Measurements from ENCODE around the gene LRRC14B.
"Not testable (repeated sequence)": the region's sequence is repeated elsewhere in the genome, so short reads cannot be mapped to it uniquely, and the experiment has no call there.

Gene LRRC14B

DNA sequence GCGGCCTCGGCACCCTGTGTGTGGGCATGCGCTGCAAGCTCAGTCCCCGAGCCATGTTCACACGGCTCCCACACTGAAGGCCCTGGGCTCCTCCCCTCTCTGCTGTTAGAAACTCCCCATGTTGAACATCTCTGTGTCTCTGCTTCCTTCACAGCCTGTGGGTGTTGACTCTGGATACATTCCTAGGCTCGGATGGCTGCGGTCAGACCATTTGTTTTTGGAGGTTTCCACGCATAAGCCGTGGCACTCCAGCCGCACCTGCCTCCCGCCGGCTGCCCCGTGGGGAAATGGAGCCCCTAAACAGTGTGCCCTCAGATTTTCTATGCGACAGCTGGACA lies 31.2 kb upstream of the LRRC14B start:
- DNase-seq (ENCODE audit: low read depth): no peak

DNA sequence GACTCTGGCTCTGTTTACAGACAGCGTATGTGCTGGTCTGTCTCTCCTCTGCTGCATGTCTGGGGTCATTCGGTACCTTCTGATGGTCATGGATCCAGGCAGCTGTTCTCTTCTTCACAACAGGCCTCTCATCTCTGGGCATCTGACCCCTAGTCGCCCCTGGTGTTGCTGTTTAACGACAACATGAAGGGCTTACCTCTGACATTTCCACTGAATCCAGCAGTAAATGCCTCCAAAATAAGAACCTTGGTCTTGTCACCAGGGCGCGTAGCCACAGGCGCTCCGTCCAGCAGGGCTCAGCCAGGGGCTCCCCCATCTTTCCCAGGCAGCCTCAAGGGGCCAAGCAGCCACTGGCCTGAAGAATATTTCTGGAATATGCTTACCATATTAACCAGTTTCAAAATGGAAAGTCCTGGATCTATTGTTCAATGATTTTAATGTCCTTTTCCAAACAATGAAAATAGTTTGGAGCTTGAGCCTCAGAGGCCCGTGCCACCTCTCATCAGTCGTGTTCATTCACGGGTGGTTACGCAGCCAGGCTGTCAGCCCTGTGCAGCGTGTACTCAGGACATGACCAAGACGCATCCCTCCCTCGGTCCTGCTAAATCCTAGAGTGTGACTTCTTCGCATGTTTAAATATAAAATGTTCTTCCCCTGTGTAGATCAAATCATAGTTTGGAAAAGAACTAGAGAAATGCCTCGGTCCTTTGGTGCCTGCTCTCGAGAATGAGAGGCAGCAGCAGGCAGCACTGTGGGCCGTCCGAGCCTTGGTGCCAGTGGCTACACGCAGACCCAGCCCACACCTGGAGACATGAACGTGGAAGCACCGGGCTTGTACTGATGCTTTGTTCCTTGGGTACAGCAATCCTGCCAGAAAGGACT lies 30.1 kb upstream of the LRRC14B start:
- no peak for DNase-seq (ENCODE audit: low read depth)

DNA sequence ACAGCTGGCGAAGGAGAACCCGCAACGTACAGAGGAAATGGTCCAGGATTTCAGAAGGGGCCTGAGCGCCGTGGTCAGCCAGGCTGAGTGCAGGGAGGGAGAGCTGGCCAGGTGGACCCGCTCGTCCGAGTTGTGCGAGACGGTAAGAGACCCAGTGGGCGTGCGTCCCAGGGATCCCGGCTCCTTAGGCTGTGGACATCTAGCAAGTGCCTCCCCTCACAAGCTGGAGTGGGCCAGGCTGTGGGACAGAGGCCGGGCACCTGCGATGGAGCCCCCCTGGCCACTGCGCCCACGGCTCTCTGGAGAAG lies 29.5 kb upstream of the LRRC14B start:
- DNase-seq (ENCODE audit: low read depth): no peak

DNA sequence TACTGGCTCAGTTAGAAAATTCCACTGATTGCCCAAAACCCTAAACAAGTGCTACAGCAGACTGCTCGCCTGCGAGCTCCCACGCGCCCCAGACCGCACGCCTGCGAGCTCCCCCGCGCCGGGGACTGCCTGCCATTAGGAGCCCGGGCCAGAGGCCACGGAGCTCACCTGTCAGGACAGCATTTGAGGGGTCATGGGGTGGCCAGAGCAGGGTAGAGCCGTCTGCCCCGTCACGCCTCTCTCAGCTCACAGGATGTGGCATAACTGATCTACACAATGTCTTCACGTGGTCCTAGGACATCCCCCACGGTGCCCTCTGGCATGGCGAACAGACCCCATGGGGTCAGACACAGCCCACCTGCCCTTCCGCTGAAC lies 29.1 kb upstream of the LRRC14B start:
- no peak for DNase-seq (ENCODE audit: low read depth)

DNA sequence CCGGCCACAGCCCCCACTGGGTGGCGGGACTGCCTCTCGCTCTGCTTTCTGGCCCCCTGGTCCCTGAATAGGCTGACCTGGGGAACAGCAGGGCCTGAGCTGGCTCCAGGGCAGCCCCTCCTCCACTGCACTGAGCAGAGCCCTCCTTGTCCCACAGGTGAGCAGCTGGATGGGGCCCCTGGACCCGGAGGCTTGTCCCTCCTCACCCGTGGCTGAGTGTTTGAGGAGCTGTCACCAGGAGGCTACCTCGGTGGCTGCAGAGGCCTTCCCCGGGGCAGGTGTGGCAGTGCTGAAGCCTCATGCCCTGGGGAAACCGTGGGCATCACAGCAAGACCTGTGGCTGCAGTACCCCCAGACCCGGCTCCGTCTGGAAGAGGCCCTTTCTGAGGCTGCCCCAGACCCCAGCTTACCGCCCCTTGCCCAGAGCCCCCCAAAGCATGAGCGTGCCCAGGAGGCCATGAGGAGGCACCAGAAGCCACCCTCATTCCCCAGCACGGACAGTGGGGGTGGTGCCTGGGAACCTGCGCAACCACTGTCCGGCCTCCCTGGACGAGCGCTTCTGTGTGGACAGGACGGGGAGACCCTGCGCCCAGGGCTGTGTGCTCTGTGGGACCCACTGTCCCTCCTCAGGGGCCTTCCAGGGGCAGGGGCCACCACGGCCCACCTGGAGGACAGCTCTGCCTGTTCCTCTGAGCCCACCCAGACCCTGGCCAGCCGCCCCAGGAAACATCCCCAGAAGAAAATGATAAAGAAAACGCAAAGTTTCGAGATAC lies 28.5 kb upstream of the LRRC14B start:
- DNase-seq (ENCODE audit: low read depth): no peak

DNA sequence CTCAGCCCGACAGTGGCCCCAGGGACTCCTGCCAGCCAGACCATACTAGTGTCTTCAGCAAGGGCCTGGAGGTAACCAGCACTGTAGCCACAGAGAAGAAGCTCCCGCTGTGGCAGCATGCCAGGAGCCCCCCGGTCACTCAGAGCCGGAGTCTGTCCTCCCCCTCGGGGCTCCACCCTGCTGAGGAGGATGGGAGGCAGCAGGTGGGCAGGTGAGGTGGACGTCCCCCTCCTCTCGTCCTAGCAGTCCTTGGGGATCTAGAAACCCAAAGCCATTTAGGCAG lies 28.0 kb upstream of the LRRC14B start:
- DNase-seq (ENCODE audit: low read depth): no peak

DNA sequence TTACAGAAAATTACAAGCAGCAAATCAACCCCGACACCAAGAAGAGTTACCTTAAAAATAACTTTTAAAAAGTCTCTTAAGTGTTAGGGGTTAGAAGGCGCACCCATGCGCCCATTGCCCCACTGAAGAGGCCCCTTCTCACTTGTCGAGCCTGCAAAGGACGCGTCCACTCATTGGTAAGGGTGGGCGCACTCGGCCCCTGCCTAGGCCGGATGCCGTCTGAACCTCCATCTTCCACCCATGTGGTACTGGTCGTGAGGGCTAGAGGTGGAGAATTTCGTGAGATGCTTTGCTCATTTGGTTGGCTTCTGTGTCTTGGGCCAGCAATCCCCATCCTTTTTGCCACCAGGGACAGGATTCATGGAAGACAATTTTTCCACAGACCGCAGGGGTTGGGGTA lies 27.5 kb upstream of the LRRC14B start:
- DNase-seq (ENCODE audit: low read depth): no peak

DNA sequence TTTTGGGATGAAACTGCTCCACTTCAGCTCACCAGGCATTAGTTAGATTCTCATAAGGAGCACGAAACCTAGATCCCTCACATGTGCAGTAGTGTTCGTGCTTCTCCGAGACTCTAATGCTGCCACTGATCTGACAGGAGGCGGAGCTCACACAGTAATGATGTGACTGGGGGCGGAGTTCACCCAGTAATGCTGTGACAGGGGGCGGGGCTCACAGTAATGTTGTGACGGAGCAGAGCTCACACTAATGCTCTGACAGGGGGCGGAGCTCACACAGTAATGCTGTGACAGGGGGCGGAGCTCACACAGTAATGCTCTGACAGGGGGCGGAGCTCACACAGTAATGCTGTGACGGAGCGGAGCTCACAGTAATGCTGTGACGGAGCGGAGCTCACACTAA lies 27.1 kb upstream of the LRRC14B start:
- no peak for DNase-seq (ENCODE audit: low read depth)

DNA sequence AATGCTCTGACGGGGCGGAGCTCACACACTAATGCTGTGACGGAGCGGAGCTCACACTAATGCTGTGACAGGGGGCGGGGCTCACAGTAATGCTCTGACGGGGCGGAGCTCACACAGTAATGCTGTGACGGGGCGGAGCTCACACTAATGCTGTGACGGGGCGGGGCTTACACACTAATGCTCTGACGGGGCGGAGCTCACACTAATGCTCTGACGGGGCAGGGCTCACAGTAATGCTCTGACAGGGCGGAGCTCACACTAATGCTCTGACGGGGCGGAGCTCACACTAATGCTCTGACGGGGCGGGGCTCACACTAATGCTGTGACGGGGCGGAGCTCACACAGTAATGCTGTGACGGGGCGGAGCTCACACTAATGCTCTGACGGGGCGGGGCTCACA lies 26.5 kb upstream of the LRRC14B start:
- DNase-seq (ENCODE audit: low read depth): not testable (repeated sequence)

DNA sequence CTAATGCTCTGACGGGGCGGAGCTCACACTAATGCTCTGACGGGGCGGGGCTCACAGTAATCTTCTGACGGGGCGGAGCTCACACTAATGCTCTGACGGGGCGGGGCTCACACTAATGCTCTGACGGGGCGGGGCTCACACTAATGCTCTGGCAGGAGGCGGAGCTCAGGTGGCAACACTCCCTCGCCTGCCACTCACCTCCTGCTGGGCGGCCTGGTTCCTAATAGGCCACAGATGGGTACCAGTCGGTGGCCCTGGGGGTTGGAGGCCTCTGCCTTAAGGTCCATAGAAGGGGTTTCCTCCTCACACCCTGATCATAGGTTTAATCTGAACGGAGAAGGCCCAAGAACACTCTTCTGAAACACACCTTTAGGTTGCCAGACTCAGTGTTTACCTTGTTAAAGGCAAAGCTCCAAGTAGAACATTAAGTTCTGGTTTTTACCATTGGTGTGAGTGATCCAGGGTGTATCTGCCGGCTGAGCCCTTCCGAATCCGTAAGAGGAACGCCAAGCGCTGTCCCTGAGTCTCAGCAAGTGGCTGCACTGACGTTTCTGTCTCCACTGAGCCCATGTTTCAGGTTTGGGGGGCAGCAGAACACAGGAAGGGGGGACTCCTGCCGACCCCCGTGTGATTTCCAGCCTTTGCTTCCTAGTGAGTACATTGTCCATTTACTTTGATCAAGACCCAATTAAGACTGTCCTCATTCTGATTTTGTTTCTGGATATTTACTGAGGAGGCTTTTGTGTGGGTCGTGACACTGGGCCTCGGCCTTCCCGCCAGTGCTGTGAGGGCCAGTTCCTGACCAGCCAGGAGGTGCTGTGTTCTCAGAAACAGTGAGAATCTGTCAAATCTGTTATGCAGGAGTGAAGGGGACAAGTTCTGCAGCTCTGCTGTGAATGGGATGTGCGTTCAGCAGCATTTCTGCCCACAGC lies 24.6 kb upstream of the LRRC14B start:
- no peak for DNase-seq (ENCODE audit: low read depth)

DNA sequence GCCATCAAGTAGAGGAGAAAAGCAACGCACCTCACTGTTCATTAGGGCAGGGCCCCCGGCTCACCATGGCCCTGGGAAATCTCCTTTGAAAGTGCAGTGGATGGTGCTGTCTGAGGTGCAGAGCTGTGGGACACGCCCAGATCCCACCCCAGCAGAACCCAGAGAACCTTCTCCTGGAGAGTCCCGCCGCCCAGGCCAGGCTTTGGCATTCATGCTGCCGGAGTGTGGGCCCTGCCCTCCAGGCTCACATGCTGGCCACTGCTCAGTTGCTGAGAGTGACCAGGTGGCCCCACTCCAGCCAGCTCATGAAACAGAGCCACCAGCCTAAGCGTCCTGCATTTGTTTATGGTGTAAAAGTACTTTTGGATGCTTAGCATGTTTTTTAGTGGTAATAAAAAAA lies 23.8 kb upstream of the LRRC14B start:
- DNase-seq (ENCODE audit: low read depth): no peak

DNA sequence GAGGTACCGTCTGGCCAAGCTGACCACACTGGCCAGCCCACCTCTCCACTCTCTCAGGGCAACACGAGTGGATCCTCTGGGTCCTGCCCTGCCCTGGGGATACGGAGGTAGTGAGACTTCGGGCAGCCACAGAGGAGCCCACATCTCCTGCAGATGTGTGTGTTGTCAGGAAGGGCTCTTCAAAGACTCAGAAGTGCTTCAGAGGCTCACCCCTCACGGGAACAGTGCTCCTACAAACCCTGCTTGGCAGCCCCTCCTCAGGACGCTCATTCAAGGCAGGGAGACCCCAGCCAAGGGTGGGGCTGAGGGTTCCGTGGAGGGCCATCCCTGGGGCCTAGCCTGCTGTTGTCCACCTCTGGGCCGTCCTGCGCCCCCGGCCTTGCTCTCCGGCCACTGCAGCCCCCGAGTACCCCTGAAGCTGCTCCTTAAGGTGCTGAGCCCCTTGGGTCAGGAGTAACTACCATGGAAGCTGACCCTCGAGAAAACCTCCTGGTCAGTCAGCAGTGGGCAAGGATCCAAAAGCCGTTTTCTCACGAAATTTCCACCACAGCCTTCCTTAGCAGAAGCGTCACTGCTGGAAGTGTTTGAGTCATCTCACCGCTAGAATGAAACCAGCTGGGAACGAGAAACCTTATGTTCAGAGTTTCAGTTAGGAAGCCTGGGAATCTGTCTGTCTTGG lies 23.2 kb upstream of the LRRC14B start:
- DNase-seq (ENCODE audit: low read depth): no peak

DNA sequence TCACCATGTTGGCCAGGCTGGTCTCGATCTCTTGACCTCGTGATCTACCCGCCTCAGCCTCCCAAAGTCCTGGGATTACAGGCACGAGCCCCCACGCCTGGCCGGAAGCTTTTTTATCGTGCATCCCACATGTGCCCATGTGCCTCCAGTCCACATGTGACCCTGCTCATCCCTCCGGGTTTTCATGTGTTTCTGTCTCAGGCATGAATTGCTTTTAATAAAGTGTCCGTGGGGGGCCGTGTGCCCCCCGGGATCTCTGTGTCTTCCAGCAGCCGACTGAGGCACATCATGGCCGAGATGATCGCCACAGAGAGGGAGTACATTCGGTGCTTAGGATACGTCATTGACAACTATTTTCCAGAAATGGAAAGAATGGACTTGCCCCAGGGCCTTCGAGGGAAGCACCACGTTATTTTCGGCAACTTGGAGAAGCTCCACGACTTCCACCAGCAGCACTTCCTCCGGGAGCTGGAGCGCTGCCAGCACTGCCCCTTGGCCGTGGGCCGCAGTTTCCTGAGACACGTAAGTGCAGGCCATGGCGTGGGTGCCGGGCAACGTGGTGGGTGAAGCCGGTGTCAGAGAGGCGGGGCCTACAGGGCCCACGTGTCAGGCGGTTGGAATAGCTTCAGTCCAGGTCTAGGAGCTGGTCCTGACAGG lies 22.1 kb upstream of the LRRC14B start:
- peak; percentile 74 for DNase-seq (ENCODE audit: low read depth)

DNA sequence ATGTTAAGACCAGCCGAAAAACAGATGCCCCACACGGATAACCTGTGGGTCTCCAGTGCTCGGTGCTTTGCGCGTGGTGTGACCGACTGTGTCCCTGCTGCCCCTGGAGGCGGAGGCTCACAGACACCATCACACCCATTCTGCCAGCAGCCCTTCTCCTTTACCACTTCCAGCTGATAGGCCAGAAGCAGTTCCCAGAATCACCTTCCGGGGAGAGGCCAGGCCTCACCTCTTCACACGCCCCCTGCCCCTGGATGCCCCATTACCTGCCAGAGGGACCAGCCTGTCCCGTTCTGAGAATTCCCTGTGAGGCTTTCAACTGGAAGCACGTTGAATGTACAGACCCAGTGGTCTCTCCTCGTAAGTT lies 21.6 kb upstream of the LRRC14B start:
- DNase-seq (ENCODE audit: low read depth): no peak

DNA sequence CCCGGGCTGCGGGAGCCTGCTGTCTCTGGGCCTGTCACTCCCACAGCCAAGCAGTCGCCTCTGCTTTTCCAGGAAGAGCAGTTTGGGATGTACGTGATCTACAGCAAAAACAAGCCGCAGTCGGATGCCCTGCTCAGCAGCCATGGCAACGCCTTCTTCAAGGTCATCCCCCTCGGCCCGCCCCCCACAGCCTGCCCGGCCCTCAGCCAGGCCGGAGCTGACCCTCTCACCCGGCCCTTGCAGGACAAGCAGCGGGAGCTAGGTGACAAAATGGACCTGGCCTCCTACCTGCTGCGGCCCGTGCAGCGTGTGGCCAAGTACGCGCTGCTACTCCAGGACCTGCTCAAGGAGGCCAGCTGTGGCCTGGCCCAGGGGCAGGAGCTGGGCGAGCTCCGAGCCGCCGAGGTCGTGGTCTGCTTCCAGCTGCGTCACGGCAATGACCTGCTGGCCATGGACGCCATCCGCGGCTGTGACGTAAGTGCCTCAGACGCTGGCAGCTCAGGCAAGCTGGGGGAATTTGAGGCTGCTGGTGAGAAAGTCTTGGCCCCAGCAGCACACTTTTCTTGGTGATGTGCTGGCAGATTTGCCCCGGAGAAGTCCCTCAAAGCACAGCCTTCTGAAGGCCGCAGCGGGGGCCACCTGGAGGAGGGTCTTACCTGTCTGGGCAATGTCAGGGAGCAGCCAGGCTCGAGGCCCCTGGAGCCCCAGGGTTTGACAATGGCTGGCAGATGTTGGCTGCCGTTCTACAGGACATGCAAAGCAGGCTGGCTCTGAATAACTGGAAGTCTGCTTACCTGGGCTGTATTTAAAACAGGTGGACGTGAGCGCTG lies 20.1 kb upstream of the LRRC14B start:
- no peak for DNase-seq (ENCODE audit: low read depth)

DNA sequence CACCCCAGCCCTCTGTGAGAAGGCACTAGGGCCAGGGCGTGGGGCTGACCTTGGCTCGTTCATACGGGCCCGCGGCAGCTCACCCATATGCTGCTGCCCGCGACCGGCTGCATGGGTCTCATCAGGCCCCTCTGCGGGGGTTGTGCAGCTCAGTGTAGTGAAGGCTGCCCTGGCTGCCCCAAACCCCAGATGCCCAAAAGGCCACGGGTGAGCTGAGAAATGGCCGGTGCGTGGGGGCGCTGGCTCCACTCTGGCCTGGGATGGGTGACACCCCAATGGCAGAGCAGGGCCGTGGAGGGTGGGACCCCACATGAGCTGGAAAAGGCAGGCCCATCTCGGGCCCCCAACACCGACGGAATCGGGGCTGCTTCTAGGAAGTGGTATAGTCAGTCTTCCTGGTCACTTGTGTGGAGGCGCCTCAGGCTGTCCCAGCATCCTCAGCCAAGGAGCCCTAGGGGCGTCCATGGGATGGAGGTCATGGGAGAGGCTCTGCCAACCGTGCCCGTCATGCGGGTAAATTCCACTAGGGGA lies 19.4 kb upstream of the LRRC14B start:
- DNase-seq (ENCODE audit: low read depth): no peak

DNA sequence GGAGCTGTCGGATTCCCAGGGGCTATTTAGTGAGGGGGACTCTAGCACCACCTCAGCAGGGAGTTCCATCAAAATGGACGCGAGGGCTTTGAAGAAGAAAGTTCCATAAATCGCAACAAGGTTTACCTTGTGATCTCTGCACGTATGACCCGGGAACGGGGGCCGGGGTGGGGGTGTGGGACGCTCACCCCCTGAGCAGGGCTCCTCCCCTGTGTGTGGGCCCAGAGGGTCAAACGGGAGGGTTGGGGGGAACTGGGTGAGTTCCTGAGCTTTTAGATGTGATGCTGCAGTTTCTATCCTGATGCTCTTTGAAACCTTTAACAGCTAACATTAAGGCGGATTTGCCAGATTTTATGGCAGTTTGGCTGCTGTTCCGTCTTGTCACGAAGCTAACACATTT lies 18.9 kb upstream of the LRRC14B start:
- no peak for DNase-seq (ENCODE audit: low read depth)

DNA sequence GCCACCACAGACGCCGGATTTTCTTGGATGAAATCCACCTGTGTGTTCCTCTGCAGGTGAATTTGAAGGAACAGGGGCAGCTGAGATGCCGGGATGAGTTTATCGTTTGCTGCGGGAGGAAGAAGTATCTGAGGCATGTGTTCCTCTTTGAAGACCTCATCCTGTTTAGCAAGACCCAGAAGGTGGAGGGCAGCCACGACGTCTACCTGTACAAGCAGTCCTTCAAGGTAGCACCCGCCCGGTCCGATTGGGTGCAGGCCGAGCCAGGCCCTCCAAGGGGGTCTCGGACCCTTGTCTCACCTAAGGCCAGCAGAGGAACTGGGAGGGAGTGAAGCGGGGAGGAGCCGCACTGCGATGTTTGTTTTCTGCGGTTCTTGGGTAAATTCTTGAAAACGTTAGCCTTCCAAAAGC lies 18.4 kb upstream of the LRRC14B start:
- DNase-seq (ENCODE audit: low read depth): no peak

DNA sequence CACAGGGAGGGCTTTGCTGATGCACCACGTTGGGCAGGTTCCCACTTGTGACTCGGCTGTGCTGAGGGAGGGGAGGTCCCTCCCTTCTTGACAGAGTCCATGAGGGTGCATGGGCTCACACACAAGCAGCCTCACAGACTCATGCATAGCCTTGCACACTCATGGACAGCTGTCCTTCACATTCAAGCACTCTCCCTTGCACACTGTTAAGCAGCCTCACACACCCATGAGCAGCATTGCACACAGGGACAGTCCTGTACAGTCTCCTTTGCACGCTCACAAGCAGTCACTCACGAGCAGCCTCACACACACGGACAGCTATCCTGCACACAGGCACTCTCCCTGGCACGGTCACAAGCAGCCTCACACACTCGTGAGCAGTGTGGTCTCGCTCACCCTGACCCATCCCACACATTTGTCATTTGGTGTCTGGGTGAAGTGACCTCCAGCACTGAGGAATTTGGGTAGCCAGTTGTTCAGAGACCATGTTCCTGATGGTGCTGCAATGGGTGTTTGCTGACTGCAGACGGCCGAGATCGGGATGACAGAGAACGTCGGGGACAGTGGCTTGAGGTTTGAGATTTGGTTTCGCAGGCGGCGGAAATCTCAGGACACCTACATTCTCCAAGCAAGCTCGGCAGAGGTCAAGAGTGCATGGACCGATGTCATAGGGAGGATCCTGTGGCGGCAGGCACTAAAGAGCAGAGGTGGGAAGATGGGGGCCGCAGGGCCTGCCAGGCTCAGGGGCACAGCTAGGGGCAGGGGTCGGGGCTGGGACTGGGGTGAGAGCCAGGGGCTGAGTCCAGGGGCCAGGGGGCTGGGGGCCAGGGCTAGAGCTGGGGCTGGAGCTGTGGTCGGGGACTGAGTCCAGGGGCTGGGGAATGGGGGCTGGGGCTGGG lies 17.7 kb upstream of the LRRC14B start:
- no peak for DNase-seq (ENCODE audit: low read depth)

DNA sequence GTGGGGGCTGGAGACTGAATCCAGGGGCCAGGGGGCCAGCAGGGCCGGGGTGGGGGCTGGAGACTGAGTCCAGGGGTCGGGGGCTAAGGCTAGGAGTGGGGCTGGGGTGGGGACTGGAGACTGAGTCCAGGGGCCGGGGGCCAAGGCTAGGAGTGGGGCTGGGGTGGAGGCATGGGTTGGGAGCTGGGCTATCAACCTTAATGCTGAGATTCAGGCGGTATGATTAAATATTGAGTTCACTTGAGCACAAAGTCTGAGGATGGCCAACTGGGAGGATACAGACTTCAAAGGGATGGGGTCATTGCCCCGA lies 17.0 kb upstream of the LRRC14B start:
- no peak for DNase-seq (ENCODE audit: low read depth)
